Stimulated activated naive CD4-positive, alpha-beta T cell treated with Interleukin-2 at 50 U/mL for 16 hours (primary cell): ENCODE data around the gene LRRC14B.

ENCODE experiments used
- DNase-seq: peaks from one replicate; lab custom pipeline; 2025; lab: John Stamatoyannopoulos, UW

Gene LRRC14B

DNA sequence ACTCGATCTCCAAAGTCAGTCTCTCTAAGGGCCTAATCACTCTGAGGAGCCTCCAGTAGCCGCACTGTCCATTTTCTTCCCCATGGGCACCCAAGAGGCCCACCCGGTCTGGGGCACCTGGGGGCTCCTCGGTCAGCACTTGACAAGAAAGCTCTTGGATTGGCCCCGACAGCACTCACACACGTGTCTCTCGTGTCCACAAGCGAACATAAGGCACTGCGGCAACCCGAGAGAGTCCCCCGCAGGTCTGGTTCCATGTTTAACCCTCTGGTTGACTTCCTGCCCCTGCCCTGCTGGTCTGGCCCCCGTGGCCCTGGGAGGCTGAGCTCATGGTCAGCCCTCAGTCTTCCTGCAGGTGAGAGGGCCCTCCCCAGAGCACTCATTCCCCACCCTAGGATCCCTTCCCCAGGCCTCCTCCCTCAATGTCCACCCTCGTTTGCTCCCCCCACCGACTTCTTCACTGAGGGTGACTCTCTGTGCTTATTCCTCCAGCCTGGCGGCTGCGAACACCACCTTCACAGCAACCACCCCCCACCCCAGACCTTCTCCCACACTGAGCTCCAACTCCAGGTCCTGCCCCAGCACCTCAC is 16.3 kb upstream of the LRRC14B start:
- no peak for DNase-seq

DNA sequence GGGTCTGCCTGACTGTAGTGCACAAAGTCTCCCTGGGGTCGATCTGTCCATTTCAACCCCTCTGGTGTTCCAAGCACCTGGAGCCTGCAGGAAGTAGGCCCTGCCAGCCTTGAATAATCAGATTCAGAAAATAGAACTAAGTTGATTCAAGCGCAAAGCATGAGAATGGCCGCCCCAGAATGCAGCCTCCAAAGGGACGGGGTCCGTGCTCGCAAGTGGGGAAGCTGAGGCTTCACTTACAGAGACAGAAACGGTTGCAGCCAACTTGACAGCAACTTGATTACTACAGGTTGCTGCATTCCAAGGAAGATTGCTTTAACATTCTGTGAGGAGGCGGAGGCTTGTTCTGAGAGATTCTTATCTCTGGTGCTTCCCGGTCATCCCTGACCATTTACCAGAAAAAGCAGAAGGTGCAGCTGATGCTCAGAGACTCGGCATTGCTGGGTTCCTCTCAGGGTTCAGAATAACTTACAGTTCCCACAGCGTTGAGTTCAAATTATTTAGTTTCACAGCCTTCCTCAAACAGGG is 14.9 kb upstream of the LRRC14B start:
- no peak for DNase-seq

DNA sequence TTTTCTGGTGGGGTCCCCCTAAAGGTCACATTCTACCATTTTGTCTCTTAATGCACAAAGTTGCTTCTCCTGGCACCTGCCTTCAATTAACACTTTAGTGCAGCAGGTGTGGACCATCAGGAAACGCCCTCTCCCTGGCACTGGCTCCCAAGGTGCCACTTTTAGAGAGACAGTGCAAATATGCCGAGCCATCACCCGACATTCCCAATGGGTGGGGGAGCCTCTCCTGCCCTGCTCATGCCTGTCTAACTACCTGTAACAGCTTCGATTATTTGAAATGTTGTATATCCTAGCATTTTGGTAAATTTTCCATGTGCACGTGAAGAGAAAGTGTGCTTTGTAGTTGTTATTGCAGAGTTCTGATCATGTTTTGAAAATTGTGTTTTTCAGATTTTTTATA is 13.2 kb upstream of the LRRC14B start:
- DNase-seq = no peak

DNA sequence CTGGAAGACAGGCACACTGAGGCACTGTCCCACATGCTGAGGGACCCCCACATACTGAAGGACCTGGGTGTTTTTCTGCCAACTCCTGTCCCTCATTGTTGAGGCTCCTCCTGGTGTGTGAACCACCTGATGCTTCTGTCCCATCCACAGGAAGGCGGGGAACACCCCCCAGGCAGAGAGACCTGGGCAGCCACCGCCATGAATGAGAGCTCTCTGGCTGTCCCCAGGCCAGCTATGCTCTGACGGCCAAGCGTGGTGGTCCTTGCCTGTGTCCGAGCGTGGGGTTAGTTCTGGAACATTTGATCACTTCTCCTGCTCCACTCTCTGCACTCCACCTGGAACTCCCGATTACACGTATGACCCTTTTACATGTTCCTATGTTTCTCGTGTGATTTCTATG is 11.9 kb upstream of the LRRC14B start:
- DNase-seq = no peak

DNA sequence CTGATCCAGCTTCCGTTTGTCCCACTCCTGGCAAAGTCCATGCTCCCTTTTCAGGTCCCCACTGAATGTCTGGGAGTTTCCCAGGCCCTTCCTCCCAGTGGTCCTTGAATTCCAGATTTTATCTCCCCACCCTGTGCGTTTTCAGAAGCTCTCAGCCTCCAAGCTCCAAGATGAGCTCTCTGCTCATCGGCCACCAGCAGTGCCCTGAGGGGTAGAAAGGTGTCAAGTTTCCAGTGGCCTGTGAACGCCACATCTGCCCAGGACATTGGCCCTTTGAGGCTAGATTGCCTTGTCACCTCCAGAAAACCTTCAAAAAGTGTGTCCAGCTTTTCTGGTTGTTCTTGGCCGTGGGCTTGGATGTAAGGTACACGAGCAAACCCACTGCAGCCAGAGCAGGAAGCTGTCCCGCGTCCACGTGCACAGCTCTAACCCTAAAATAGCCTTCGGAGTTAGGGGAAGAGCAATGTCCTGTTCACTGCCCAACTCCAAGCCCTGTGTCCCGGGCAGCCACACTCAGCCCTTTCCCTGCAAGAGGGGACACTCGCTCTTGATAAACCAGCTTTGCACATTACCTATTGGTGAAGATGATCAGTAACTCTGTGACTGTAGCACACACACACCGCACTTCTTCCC is 10.9 kb upstream of the LRRC14B start:
- DNase-seq = no peak

DNA sequence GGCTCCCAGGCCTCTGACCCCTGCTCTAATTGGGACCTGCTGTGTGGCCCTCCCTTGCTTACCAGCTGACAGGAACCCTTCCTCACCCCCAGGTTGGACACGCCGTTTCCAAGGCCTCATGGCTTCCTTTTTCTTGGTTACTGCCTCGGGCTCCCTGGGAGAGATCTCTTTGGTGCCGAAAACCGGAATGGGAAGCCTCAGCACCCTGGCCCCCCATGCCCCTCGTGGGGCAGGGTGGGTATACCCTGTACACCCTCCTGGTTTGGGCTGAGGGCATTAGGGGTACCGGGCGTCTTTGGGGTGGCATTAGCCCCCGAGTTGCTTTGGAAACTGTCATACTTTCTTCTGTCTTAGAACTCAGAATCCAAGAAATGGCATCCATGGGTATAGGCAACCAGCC is 10.1 kb upstream of the LRRC14B start:
- no peak for DNase-seq

DNA sequence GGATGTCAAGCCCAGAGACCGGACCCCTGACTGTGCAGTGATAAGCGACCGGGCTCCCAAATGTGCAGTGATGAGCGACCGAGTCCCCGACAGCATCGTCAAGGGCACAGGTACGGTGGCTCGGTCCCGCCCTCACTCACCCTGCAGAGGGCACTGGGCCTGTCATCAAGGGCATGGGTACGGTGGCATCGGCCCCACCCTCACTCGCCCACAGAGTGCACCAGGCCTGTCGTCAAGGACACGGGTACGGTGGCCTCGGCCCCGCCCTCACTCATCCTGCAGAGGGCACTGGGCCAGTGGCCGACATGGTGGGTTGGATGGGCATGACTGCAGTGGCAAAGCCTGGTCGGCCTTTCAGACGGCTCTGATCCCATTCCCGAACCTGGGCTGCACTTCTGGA is 9.7 kb upstream of the LRRC14B start:
- DNase-seq = no peak

DNA sequence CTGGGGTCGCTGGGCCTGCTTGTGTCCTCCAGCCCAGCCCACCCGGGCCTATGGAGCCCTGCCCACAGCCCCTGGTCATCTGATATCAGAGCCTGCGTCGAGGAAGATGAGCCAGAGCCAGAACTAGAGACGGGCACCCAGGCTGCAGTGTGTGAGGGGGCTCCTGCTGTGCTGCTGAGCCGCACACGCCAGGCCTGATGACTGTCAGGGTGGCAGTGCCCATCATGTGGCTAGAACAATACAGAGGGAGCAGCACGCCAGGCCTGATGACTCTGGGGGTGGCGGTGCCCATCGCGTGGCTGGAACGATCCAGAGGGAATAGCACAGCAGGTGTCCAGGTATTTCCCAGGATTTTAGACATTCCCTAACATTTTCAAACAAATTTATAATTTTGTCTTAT is 9.2 kb upstream of the LRRC14B start:
- DNase-seq = no peak

DNA sequence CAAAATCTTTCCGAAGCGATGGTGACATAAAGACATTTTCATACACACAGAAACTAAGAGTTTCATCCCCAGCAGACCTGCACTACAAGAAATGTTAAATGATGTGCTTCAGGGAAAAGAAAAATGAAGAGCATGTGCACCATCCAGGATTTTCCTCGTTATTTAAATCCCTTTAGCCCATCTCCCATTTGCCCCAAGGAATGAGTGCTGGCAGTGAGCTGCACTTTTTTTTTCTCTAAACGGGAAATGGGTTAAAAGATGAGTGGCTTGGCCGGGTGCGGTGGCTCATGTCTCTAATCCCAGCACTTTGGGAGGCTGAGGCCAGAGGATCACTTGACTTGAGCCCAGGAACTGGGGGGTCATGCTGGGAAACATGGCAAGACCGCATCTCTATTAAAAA is 6.8 kb upstream of the LRRC14B start:
- DNase-seq = no peak

DNA sequence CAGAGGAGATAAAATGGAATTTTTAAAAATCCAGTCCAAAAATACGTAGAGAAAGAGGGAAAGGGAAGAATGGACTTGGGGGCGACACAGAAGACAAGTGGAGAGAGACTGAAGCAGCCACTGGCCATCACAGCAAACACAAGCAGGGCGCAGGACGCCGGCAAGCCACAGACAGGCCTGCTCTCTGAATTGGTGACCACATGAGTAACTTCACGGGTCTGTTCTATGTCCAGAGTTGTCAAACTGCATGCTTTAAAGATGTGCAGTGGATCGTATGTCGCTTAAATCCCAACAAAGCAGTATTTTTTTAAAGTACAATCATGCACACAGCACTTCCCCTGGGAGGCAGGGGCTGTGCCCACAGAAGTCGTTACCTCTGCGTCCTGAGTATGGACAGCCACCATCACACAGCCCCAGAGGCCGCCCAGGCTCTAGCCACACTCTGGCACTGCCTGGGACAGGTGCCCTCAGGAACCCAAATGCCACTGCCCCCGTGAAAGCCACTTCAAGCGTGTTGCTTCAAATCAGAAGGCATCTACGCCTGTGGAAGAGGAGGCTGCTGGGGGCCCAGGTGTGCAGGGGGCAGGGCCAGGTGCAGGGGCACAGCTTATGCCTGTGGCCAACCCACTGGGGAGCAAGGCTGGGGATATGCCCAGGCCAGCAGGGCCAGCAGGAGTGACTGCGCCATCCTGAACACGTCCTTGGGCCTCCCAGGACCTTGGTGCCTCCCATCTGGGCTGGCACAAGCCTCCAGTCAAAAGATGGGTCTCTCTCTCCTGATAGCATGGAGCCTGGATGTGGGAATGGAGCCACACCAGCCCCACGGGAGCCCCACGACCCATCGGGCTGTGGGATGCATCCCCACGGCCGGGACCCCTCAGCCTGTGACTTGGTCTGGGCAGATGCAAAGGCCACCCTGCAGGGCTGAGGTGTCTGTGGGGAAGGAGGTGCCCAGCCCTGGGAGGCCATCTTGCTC is 5.9 kb upstream of the LRRC14B start:
- no peak for DNase-seq

DNA sequence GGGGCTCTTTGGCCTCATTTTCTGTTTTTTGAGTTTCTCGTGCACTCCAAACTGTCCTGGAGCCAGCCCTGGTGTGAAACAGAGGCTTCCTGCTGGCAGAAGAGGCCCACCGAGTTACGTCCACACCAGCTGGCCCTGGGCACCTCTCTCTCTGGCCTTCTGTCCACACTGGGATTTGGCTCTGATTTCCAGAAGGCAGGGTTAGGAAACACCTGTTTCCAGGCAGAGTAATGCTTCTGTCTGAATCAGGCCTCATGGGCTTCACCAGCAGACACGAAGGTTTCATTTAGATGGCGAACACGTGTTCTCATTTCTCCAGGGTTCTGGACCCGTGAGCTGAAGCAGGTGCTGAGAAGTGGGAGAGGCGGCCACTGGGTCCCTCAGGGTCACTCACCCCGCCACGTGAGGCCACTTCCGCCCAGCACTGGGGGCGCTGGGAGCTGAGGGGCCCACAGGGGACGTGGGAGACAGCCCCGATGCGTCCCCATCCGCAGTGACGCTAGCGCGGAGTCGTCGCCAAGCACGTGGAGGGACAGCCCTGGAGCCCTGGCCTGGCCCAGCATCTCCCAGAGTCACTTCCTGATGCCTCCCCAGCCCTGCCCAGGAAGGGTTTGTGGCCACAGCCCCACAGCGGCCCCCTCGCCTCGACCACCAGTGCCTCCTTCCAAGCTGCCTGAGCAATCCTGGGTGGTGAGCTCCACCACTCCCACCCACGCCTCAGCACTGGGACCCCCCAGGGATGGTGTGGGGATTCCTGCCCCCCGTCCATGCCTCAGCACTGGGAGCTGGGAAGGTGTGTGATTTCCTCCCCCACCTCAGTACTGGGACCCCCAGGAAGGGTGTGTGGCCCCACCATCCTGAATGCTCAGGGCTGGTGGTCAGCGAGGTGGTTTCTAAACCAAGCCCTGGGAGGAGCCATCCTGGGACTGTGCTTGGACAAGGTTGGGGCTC is 4.9 kb upstream of the LRRC14B start:
- DNase-seq = no peak

DNA sequence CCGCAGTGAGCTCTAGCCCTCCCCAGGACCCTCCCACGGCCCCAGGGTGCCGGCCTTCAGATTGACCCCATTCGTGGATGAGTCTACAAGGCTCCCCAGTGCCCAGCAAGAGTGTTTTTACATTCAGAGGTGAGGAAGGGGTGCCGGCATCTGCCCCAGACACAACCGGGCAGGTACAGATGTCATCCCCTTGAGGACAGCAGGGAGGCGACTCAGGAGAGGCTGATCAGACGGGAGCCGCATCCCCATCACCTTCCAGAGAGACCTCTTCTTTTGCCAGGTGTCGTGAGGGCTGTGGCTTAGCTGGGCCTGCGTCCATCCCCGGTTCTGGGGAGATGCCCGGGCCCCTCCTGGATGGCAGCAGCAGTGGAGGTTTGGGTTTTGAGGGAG is 4.3 kb upstream of the LRRC14B start:
- no peak for DNase-seq

DNA sequence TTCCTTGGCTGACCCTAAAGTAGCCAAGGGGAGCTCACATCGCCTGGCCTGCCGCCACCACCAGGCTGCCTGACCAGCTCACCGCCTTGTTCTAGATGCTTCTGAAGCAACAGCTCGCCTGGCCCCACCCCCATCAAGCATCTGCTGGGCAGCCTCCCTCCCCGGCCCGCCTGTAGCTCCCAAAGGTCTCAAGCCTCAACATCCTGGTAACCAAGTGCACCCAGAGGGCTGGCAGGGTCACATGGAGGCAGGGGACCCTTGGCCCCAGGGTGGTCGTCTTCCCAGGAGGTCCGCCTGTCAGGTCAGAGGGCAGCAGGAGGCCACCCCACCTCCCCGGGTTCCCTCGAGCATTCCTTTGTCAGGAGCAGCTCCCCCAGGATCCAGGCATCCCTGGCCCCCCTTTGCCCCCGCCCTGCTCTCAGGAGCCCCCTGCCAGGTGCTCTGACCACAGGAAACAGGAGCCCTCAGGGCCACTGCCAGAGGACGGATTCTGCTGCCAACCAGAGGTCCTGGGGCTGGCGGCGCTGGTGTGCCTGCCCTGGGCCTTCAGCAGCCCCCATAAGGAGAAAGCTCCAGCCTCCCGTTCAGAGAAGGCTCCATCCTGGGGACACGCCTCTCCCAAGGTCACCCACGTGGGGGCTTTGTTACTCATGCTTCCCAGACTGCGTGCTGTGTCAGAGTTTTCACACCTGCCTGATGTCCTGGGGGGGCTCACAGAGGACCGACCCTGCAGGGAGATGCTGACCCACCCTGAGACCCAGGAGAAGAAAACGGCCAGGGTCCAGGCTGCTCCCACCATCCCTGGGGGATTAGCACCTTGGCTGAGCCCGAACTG is 3.5 kb upstream of the LRRC14B start:
- no peak for DNase-seq

DNA sequence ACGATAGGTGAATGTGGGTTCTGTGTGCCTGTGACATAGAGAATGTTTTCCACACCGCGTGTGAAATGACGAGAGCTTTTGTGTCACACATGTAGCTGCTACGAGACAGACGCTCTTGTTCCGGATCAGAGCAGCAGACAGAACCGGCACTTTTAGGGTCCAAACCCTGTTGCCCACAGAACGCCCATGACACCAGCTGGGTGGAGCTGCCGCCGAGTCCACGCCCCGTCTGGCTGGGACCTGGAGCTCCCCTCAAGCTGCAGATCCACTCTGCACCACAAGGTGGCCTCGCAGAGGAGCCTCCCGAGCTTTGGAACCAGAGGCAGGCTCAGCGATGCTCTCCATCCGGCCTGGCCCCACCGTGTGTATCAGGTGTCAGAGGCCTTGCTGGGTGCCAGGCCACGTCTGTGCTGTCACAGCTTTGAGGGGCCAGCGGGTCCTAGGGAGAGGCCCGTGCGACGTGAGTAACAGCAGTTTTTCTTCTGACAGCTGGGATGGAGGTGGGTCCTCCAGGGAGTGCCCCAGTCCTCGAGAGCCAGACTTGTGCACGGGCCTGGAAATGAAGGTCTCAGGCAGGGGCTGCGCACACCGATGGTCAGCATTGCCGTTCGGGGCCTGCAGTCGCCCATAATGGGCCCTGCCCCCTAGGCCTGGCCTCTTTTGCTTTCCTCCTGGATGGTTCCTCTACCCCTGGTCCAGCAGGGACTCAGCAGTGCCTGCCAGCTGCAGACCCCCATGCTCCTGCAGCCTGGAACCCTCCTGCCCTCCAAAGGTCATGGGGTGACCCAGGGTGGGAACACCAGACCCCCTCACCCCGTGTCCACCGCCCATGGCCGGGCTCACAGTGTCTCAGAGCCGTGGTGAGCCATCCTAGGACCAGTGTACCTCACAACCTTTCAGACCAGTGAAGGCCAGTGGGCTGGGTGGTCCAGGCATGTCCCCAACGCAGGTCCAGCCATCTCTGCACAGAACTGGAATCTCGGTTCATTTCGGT is 2.5 kb upstream of the LRRC14B start:
- peak; percentile 82 for DNase-seq

DNA sequence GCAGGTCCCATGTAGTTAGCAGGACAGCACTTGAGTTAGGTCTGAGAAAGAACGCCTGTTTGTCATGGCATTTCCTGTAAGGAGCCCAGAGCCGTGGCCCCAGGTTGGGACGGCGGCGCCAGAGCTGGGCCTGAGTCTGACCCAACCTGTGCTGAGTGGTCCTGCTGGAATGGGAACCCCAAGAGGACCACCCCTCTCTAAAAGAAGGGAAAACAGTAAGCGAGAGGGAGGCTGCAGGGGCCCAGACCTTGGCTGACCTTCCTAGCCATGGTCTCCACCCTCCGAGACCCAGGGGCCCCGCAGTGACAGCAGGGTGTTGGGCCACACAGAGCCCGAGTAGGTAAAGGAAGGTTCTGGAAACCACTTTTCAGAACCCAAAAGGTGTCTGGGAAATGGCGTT is 1.8 kb upstream of the LRRC14B start:
- DNase-seq = no peak

DNA sequence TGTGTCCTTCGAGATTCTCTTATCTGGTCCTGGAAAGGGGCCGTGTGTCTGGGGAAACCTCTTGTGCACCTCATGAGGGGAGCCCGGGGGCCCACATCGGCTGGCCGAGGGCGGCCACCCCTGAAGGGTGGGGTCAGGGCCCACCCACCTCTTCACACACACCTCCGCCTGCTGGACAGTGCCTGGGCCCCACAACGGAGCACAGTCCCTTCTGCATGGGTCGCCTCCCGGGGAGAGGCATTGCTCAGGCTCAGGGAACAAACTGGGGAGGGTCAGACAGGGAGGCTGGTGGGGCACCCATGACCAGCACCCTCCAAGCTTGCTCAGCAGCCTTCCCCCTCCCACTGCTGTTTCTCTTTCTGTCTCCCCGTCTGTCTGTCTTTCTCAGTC is 1.3 kb upstream of the LRRC14B start:
- no peak for DNase-seq

DNA sequence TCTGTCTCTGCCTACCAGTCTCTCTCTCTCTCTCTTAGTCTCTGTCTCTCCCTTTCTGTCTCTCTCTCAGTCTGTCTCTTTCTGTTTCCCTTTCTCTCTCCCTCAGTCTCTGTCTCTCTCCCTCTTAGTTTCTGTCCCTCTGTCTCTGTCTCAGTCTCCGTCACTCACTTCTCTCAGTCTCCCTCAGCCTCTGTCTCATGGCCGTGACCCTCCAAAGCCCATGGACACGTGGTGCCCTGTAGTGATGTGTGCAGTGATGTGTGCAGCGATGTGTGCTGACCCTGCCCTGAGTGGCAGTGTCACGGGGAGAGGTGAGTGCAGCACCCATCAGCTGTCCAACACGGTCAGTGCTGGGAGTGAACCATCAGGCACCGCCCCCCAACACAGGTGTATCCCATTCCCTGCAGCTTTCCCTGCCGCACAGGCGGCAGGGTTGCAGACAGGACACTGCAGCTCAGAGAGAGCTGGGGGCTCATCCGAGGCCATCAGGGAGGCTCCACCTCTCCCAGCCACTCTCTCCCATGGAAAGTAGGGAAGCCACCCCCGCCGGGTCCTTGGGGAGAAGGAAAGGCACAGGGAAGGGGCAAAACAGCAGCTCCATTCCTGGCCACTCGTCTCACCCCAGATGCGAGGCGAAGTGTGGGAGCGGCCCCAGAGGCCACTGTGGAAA is 794 bp upstream of the LRRC14B start:
- DNase-seq = no peak

DNA sequence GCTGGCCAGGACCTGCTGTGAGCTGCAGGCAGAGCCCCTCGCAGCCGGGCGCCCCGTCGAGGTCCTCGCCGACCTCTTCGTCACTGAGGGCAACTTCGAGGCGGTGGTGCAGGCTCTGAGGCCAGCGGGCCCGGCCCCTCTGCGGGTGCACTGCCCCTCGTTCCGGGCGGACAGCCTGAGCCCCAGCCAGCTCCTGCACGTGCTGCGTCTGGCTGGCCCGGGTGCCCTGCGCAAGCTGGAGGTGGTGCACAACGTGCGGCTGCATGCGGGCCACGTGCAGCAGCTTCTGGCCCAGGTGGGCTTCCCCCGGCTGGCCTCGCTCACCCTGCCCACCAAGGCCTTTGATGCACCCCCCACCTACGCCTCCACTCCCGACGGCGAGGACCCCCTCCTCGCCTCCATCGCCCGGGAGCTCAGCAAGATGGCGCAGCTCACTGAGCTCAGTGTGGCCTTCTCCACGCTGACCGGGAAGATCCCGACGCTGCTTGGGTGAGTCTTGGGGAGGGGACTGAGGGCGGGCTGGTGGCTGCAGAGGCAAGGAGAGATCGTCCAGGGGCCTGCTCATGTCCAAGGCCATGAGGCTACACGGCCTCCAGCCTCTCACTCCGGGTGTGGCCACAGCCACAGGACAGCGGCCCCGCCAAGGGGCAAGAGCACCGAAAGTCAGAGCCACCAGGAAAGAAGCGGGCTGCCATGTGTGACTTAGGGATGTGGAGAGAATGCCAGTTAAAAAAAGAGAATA is 825 bp downstream of the LRRC14B start:
- no peak for DNase-seq

DNA sequence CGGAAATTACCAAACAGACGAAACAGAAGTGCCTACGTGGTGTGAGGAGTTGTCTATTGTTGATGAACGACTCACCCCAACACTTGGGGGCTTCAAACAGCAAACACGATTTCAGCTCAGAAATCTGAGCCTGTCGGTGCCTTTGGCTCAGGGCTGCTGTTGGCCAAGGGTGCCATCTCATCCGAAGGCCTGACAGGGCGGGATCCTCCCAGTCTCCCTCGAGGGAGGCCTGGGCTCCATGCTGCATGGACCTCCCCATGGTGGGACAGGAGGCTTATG is 1.3 kb downstream of the LRRC14B start:
- no peak for DNase-seq
